Smooth muscle cell (in vitro differentiated cells): ENCODE data around the gene FLT1. TPM values are rescaled to one million over a fixed set of nuclear protein-coding genes. Genes with fewer than 3 reads are reported as not detected.
A peak's percentile ranks its signal among the peaks of the same experiment; 100 is the strongest.

ENCODE experiments used
- DNase-seq: peaks from one replicate; lab custom pipeline; 2025; ENCODE audit not compliant: unreplicated experiment; lab: John Stamatoyannopoulos, UW
- H2AFZ ChIP-seq: fragments of 200-600 bp; sonication (generic); 2 replicates; pipeline ENCODE4 v1.6.0; 2016; ENCODE audit warnings: antibody characterized with exemption, low read depth, mild to moderate bottlenecking
- H3F3A ChIP-seq: fragments of 200-600 bp; sonication (generic); 2 replicates; pipeline ENCODE4 v1.6.0; 2017; ENCODE audit warnings: antibody characterized with exemption, low read depth
- H3K27ac ChIP-seq: fragments of 200-600 bp; sonication (generic); 2 replicates; pipeline ENCODE4 v1.5.1; 2016; ENCODE audit warnings: low read depth, mild to moderate bottlenecking
- H3K27me3 ChIP-seq: fragments of 200-600 bp; sonication (generic); 2 replicates; pipeline ENCODE4 v1.6.1; 2016; ENCODE audit warnings: low read depth, mild to moderate bottlenecking
- H3K36me3 ChIP-seq: fragments of 200-600 bp; sonication (generic); 2 replicates; pipeline ENCODE4 v1.5.1; 2016; ENCODE audit warnings: low read depth
- H3K4me1 ChIP-seq: fragments of 200-600 bp; sonication (generic); 2 replicates; pipeline ENCODE4 v1.5.1; 2016; ENCODE audit warnings: low read depth
- H3K4me2 ChIP-seq: fragments of 200-600 bp; sonication (generic); 2 replicates; pipeline ENCODE4 v1.6.0; 2016; ENCODE audit warnings: mild to moderate bottlenecking
- H3K4me3 ChIP-seq: fragments of 200-600 bp; sonication (generic); 2 replicates; pipeline ENCODE4 v1.5.1; 2016; ENCODE audit warnings: mild to moderate bottlenecking
- H3K79me2 ChIP-seq: fragments of 200-600 bp; sonication (generic); 2 replicates; pipeline ENCODE4 v1.6.0; 2016; ENCODE audit warnings: low read depth, mild to moderate bottlenecking
- H3K9ac ChIP-seq: fragments of 200-600 bp; sonication (generic); 2 replicates; pipeline ENCODE4 v1.6.0; 2016; ENCODE audit warnings: low read depth
- H3K9me3 ChIP-seq: fragments of 200-600 bp; sonication (generic); replicated peaks from 2 replicates; pipeline ENCODE4 v1.5.1; 2016; ENCODE audit warnings: low read depth
- H4K20me1 ChIP-seq: fragments of 200-600 bp; sonication (generic); 2 replicates; pipeline ENCODE4 v1.6.0; 2016; ENCODE audit warnings: low read depth
- WGBS: methylation state at CpG from one replicate; pipeline ENCODE4 v1.1.7; 2016; ENCODE audit warnings: low lambda C conversion rate; 5-methylcytosine and 5-hydroxymethylcytosine counted together
- polyA plus RNA-seq: library from polyadenylated mRNA; unstranded; fragments of >200 nt; fragmentation: Nextera tagmentation; extraction: Ambion mirVana; gene quantifications from 2 replicates; pipeline ENCODE4 v1.2.1, GENCODE V29; 2016
- total RNA-seq: library from RNA; depleted of rRNA; stranded (reverse); fragments of >200 nt; gene quantifications from 2 replicates; pipeline ENCODE4 v1.2.3, GENCODE V29; 2014
- TF ChIP-seq, protein P1 (sequence below): fragments of 200-600 bp; sonication (generic); IDR thresholded peaks from 2 replicates; pipeline ENCODE4 v1.5.1; 2017; ENCODE audit warnings: borderline replicate concordance, mild to moderate bottlenecking, antibody characterized with exemption; ENCODE audit not compliant: insufficient read depth, poor library complexity, severe bottlenecking

Gene FLT1
- total and polyA plus RNA-seq, 2 experiments from 2014 or later, result 495 to 738 TPM

DNA sequence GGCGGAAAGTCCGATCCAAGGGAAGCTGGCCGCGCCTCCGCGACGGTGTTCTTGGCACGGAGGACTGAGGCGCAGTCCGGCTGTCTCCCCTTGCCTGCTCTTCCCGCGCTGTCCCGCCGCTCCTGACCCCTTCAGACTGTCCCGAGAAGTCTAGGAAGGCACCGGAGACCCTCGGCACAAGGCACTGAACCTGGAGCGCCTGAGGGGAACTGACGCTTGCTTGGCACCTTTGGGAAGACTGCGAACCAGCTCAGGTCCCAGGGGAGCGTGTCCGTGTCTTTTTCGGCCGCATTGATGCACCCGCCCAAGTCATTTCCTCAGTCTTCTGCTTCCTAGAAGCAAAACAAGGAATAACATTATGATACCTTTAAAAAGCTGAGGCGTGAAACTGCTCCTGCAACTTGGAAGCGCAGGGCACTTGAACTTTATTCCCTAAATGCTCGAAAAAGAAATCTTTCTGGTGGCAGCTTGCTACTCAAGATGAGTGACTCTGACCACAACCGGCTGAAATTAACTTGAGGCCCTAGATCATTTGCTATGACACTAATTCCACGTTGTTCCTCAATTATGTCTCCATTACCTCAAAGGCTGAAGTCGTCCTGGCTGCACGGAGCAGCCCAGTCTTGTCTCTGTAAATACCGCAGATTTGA lies 735 bp upstream of the FLT1 start:
- no peaks in the 10 kb centered on the region for H3K9me3 ChIP-seq
- H3K4me1 ChIP-seq, result peaks cover 28% of the 10 kb centered on the region
- peaks cover 60% of the 10 kb centered on the region for H3F3A ChIP-seq
- DNase-seq, result no peak
- peak overlapping the region; percentile 22 for H2AFZ ChIP-seq
- TF ChIP-seq, protein P1, sequence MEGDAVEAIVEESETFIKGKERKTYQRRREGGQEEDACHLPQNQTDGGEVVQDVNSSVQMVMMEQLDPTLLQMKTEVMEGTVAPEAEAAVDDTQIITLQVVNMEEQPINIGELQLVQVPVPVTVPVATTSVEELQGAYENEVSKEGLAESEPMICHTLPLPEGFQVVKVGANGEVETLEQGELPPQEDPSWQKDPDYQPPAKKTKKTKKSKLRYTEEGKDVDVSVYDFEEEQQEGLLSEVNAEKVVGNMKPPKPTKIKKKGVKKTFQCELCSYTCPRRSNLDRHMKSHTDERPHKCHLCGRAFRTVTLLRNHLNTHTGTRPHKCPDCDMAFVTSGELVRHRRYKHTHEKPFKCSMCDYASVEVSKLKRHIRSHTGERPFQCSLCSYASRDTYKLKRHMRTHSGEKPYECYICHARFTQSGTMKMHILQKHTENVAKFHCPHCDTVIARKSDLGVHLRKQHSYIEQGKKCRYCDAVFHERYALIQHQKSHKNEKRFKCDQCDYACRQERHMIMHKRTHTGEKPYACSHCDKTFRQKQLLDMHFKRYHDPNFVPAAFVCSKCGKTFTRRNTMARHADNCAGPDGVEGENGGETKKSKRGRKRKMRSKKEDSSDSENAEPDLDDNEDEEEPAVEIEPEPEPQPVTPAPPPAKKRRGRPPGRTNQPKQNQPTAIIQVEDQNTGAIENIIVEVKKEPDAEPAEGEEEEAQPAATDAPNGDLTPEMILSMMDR, result no peak
- H3K36me3 ChIP-seq, result no peaks in the 10 kb centered on the region
- H3K4me3 ChIP-seq, result peak overlapping the region; percentile 79
- H4K20me1 ChIP-seq, result peaks cover 42% of the 10 kb centered on the region
- H3K9ac ChIP-seq, result peak overlapping the region; percentile 90
- H3K79me2 ChIP-seq, result peaks cover 76% of the 10 kb centered on the region
- 1% methylated on average over 33 of the region's 33 CpGs for WGBS
- no peaks in the 10 kb centered on the region for H3K27me3 ChIP-seq
- peak overlapping the region; percentile 96 for H3K27ac ChIP-seq
- H3K4me2 ChIP-seq, result peak overlapping the region; percentile 95

DNA sequence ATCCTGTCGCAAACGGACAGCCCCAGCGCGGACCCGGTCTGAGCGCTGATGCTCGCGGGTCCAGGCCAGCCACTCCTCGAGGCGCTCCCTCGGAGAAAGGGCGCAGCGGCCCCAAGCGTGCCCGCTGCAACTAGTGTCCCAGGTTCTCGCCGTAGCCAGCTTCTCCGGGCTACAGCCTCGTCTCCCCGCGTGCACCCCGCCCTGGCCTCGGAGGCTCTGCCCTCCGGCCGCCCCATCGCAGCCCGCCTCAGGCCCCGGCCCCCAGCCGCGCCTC lies 487 bp downstream of the FLT1 start:
- peaks cover 54% of the 10 kb centered on the region for H4K20me1 ChIP-seq
- peaks cover 88% of the 10 kb centered on the region for H3K79me2 ChIP-seq
- DNase-seq, result no peak
- peaks cover 22% of the 10 kb centered on the region for H3K4me1 ChIP-seq
- no peaks in the 10 kb centered on the region for H3K9me3 ChIP-seq
- H3K36me3 ChIP-seq, result no peaks in the 10 kb centered on the region
- peaks cover 63% of the 10 kb centered on the region for H3F3A ChIP-seq
- H2AFZ ChIP-seq, result no peak overlapping the region
- peak overlapping the region; percentile 90 for H3K9ac ChIP-seq
- WGBS, result 2% methylated on average over 16 of the region's 30 CpGs
- no peaks in the 10 kb centered on the region for H3K27me3 ChIP-seq
- peak overlapping the region; percentile 79 for H3K4me3 ChIP-seq
- H3K27ac ChIP-seq, result peak overlapping the region; percentile 96
- peak overlapping the region; percentile 95 for H3K4me2 ChIP-seq
- TF ChIP-seq, protein P1, result no peak

DNA sequence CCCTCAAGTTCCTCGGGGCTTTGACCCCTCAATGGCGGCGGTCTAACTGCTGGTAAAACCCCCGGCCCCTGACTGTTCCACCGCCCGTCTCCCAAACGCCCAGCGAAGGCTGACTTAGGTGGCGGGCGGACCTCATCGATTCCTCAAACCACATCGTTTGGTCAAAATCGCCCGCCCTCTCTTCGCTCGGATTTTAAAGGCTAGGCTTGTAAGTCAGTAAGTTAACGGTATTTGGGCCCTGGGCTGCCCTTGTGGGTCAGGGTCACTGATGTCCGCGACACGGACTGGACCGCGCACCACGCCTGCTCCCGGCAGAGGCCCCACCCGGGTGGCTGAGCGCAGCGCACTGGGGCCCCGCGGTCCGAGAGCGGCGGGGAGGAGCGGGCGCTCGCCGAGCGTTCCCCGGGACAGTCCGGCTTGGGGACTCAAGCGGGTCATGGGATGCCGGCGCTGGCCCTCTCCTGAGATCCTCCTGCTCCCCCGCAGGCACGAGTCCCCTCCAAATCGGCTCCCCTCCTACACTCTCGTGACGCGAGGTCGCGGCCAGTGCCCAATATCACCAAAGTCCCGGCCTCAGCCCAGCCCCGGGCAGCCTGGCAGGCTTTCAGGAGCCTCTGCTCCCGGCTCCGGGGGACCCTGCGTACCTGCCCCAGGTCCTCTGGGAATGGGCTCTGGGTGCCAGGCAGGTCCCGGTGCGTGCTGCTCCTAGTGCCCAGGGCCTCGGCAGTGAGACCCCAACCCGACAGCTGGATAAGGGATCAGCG lies 1.0 kb downstream of the FLT1 start:
- peaks cover 22% of the 10 kb centered on the region for H3K4me1 ChIP-seq
- DNase-seq, result no peak
- H3K36me3 ChIP-seq, result no peaks in the 10 kb centered on the region
- peak overlapping the region; percentile 95 for H3K4me2 ChIP-seq
- peak overlapping the region; percentile 90 for H3K9ac ChIP-seq
- no peaks in the 10 kb centered on the region for H3K9me3 ChIP-seq
- WGBS, result 1% methylated on average over 60 of the region's 60 CpGs
- H3F3A ChIP-seq, result peaks cover 63% of the 10 kb centered on the region
- H2AFZ ChIP-seq, result no peak overlapping the region
- H3K4me3 ChIP-seq, result peak overlapping the region; percentile 79
- peak overlapping the region; percentile 96 for H3K27ac ChIP-seq
- peaks cover 60% of the 10 kb centered on the region for H4K20me1 ChIP-seq
- H3K79me2 ChIP-seq, result peaks cover 93% of the 10 kb centered on the region
- no peaks in the 10 kb centered on the region for H3K27me3 ChIP-seq
- TF ChIP-seq, protein P1, result no peak
